Measurements from ENCODE around the gene FADS1.

DNA sequence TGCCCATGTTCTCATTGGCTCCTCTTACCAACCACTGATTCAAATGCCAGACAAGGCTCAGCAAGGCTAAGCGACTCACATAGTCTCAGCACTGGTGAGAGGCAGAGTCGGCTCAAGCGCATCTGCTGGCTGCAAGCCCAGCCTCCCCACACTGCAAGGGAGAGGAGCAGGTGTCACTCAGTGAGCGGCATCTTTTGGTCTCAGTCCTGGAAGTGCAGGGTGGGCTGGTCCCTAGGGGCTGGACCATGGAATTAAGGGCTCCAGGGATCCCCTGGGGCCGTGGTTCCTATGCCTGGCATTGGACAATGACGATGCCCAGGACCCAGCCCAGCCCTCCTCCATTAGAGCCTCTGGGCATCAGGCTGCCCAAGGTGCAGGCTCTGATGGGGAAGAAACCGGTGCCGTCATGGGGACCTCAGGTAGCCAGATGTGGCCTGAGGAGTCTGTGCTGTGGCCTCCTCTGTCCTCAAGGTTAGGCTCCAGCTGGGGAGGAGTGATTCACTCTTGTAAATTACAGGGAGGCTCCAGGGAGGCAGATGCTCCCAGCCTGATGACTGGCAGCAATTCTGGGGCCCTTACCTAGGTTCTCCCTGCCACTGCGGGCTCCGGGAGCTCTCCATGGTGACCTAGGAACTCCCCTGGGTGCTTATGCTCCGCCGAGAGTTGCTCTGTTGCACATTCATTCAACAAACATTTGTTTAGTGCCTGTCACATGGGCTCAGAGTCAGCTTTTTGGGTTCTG, 39.3 kb upstream of the FADS1 start:
- no peak for TF ChIP-seq CTCF (IDR thresholded peaks at IDR 0.05)
- TF ChIP-seq POLR2AphosphoS5 (IDR thresholded peaks at IDR 0.05): no peak
